Right cardiac atrium (tissue), 5 donors: ENCODE results near the gene PER2. TPM values are rescaled to one million over a fixed set of nuclear protein-coding genes. Genes with fewer than 3 reads are reported as not detected.
"Not testable (repeated sequence)": the region's sequence is repeated elsewhere in the genome, so short reads cannot be mapped to it uniquely, and the experiment has no call there.

Experiments used
- ATAC-seq, 2 donors: fragments of 200-7000 bp; cut with Tn5 transposase; one replicate each; pipeline versions ENCODE4 v1.8.0 to v1.9.1; 2020; ENCODE audit warnings: moderate library complexity in 2 of 2, mild to moderate bottlenecking in 1 of 2
- DNase-seq, 3 donors: peaks; one replicate each; pipeline ENCODE4 v3.0.0-alpha.2; 2020
- H3K27ac ChIP-seq: one replicate; pipeline ENCODE4 v1.5.1; 2013; ENCODE audit warnings: mild to moderate bottlenecking, low read length, control low read depth, moderate library complexity
- H3K27me3 ChIP-seq: one replicate; pipeline ENCODE4 v1.6.1; 2013; ENCODE audit not compliant: control insufficient read depth, insufficient read depth
- H3K4me1 ChIP-seq: one replicate; pipeline ENCODE4 v1.6.1; 2013; ENCODE audit warnings: low read length; ENCODE audit not compliant: control insufficient read depth, insufficient read depth
- H3K4me3 ChIP-seq: one replicate; pipeline ENCODE4 v1.5.1; 2013; ENCODE audit warnings: low read length, control low read depth
- H3K9me3 ChIP-seq: one replicate; pipeline ENCODE4 v1.6.1; 2013; ENCODE audit warnings: low read length; ENCODE audit not compliant: control insufficient read depth
- whole genome bisulfite sequencing: extraction: QIAGEN DNeasy Blood & Tissue Kit; methylation state at CpG from one replicate; pipeline ENCODE4 v1.1.7; 2013; 5-methylcytosine and 5-hydroxymethylcytosine counted together
- intact Hi-C, 4 donors: fragments of 100-400 bp; cut with DNase I; formaldehyde crosslinking; loops; one replicate each; pipeline versions ENCODE4 v1.11.0 to v1.14.0; 2022 to 2023
- long read RNA-seq, 4 donors: library from polyadenylated mRNA; unstranded; transcript quantifications; one replicate each; pipeline ENCODE4 v2.0.0, GENCODE V29; 2020 to 2021
- polyA plus RNA-seq: library from polyadenylated mRNA; stranded (reverse); fragments of 200-250 nt; gene quantifications from one replicate; pipeline ENCODE4 v1.2.3, GENCODE V29; 2013
- total RNA-seq, 4 donors: library from RNA; stranded (reverse); fragmentation: NEBNext Ultra II Directional; extraction: Animal tissue kit (Norgen Biotek cat#: 25700); gene quantifications; one replicate each; pipeline ENCODE4 v1.2.1, GENCODE V29; 2021
- donor health status: healthy with polysubstance abuse.
- donor health status: DM: no; HTN: yes; CAD: no.
- donor health status: DM: no; HTN: no; CAD: no.
- donor health status: DM: no; HTN: yes; CAD: no; lungs with severe emphysema.
- donor health status: DM: yes; HTN: yes; CAD: no.

Gene PER2
- total RNA-seq, result 1 to 10 TPM; 5.0 to 7.2 (median 6.4) TPM
- polyA plus RNA-seq, result 3.8 TPM
- long read RNA-seq, donor 1, partial matches to known transcripts, result 1 of 3 reads
- long read RNA-seq, donor 1, other reads (novel, unspliced or antisense), result 2 of 3 reads
- long read RNA-seq, donor 2, result 0 reads
- long read RNA-seq, donor 3, partial matches to known transcripts, result 4 of 9 reads
- long read RNA-seq, donor 3, other reads (novel, unspliced or antisense), result 5 of 9 reads
- long read RNA-seq, donor 4, partial matches to known transcripts, result 0 of 1 reads
- long read RNA-seq, donor 4, other reads (novel, unspliced or antisense), result 1 of 1 reads

- Histone ChIP-seq H3K27me3 (no peaks in the 10 kb centered on the region), H3K4me1 (peaks cover 10% of the 10 kb centered on the region), H3K27ac (peak within 1 kb of the TSS; percentile 87), H3K4me3 (peak within 1 kb of the TSS; percentile 82), H3K9me3 (no peaks in the 10 kb centered on the region)
- 1% methylated on average over 65 of the region's 65 CpGs for WGBS
- ATAC-seq (peak; percentile 2 to 20), DNase-seq (peak; percentile 67 to 86 (median 86))
- intact Hi-C loops, result no loop called here
Measured at GRCh38 chr2:238287737-238288649, at the start of gene PER2. PER2 (minus strand) TSS chr2:238288610; CDS start chr2:238277936, 10,674 bp downstream.

GRCh38 chr2:238337846-238338245 lies 49.4 kb upstream of the PER2 start:
- no peak for DNase-seq
- WGBS, result 80% methylated on average over 5 of the region's 5 CpGs

GRCh38 chr2:238336793-238337444 lies 48.5 kb upstream of the PER2 start:
- 92% methylated on average over 5 of the region's 5 CpGs for WGBS
- intact Hi-C loops, result no loop called here

More at GRCh38 chr2:238337846-238338245, 49.4 kb upstream of the PER2 start:
- no peak for ATAC-seq
- Histone ChIP-seq H3K27me3 (no peaks in the 10 kb centered on the region), H3K4me3 (no peak overlapping the region), H3K4me1 (no peaks in the 10 kb centered on the region), H3K9me3 (no peaks in the 10 kb centered on the region), H3K27ac (no peak overlapping the region)
- intact Hi-C loops, result no loop called here

GRCh38 chr2:238336151-238336550 lies 47.7 kb upstream of the PER2 start:
- ATAC-seq (peak; percentile 56 to 57), DNase-seq (peak; percentile 34 to 72 (median 70))
- Histone ChIP-seq H3K27ac (no peak overlapping the region), H3K9me3 (no peaks in the 10 kb centered on the region), H3K27me3 (no peaks in the 10 kb centered on the region), H3K4me1 (no peaks in the 10 kb centered on the region), H3K4me3 (no peak overlapping the region)
- WGBS, result 65% methylated on average over 2 of the region's 2 CpGs
- intact Hi-C loops, result no loop called here

More at GRCh38 chr2:238336793-238337444, 48.5 kb upstream of the PER2 start:
- H3K4me3 ChIP-seq, result no peak overlapping the region
- H3K9me3 ChIP-seq, result no peaks in the 10 kb centered on the region
- no peaks in the 10 kb centered on the region for H3K4me1 ChIP-seq
- no peaks in the 10 kb centered on the region for H3K27me3 ChIP-seq
- ATAC-seq (no peak), DNase-seq (no peak)
- H3K27ac ChIP-seq, result no peak overlapping the region

- H3K9me3 ChIP-seq, H3K27me3 ChIP-seq, H3K27ac ChIP-seq, H3K4me3 ChIP-seq, ATAC-seq, H3K4me1 ChIP-seq, intact Hi-C loops, DNase-seq: not testable (repeated sequence)
- WGBS, result 96% methylated on average over 8 of the region's 8 CpGs
Measured at GRCh38 chr2:238335591-238335990, 47.2 kb upstream of the PER2 start.

GRCh38 chr2:238334885-238335284 lies 46.5 kb upstream of the PER2 start:
- intact Hi-C loops, result no loop called here
- H3K27ac ChIP-seq, result no peak overlapping the region
- 80% methylated on average over 6 of the region's 6 CpGs for WGBS
- ATAC-seq, result no peak
- H3K4me3 ChIP-seq, result no peak overlapping the region
- no peaks in the 10 kb centered on the region for H3K27me3 ChIP-seq
- DNase-seq, result no peak
- no peaks in the 10 kb centered on the region for H3K9me3 ChIP-seq
- no peaks in the 10 kb centered on the region for H3K4me1 ChIP-seq

- Histone ChIP-seq H3K9me3 (no peaks in the 10 kb centered on the region), H3K4me1 (no peaks in the 10 kb centered on the region), H3K27me3 (no peaks in the 10 kb centered on the region), H3K27ac (no peak overlapping the region), H3K4me3 (no peak overlapping the region)
- ATAC-seq (no peak), DNase-seq (no peak)
- 87% methylated on average over 5 of the region's 5 CpGs for WGBS
- intact Hi-C loops, result no loop called here
Measured at GRCh38 chr2:238331916-238332315, 43.5 kb upstream of the PER2 start.

- no peak overlapping the region for H3K4me3 ChIP-seq
- no peaks in the 10 kb centered on the region for H3K9me3 ChIP-seq
- ATAC-seq, result peak in 1 of 2 donors; percentile 9
- H3K27me3 ChIP-seq, result no peaks in the 10 kb centered on the region
- 95% methylated on average over 9 of the region's 9 CpGs for WGBS
- no peak for DNase-seq
- H3K27ac ChIP-seq, result no peak overlapping the region
- H3K4me1 ChIP-seq, result no peaks in the 10 kb centered on the region
- intact Hi-C loops, result no loop called here
Measured at GRCh38 chr2:238330391-238330790, 42.0 kb upstream of the PER2 start.

- no peak overlapping the region for H3K4me3 ChIP-seq
- H3K27me3 ChIP-seq, result no peaks in the 10 kb centered on the region
- 99% methylated on average over 3 of the region's 3 CpGs for WGBS
- ATAC-seq (no peak), DNase-seq (no peak)
- no peaks in the 10 kb centered on the region for H3K9me3 ChIP-seq
- no peaks in the 10 kb centered on the region for H3K4me1 ChIP-seq
- no peak overlapping the region for H3K27ac ChIP-seq
- intact Hi-C loops, result no loop called here
Measured at GRCh38 chr2:238327751-238328150, 39.3 kb upstream of the PER2 start.

GRCh38 chr2:238326801-238327365 lies 38.5 kb upstream of the PER2 start:
- 96% methylated on average over 12 of the region's 12 CpGs for WGBS
- intact Hi-C loops, result no loop called here
- ATAC-seq (no peak), DNase-seq (no peak)
- Histone ChIP-seq H3K9me3 (no peaks in the 10 kb centered on the region), H3K4me1 (no peaks in the 10 kb centered on the region), H3K27me3 (no peaks in the 10 kb centered on the region), H3K4me3 (no peak overlapping the region), H3K27ac (no peak overlapping the region)
